HG03520 (cell line): ENCODE results near the gene MAPKAPK2.

ENCODE experiments used
- ATAC-seq: cut with Tn5 transposase; IDR thresholded peaks from one replicate; pipeline ENCODE4 v1.9.1; 2021; ENCODE audit warnings: mild to moderate bottlenecking, moderate library complexity; ENCODE audit not compliant: unreplicated experiment

The MAPKAPK2 gene

DNA sequence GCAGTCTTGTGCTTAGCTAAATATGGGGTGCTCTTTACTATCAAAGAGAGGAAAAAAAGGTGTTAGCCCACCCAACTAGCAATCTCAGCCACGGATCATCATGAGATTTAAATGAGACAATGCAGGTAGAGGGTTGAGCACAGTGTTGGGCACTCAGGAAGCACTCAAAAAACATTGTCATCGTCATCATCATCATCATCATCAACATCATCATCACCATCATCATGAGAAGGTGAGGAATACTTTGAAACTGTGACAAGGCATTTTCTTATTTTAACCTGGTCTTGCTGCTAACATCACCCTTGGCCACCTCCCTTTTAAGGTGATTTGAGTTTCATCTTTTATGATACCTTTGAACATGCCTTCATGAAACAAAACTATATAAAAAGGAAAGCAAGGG lies 3.3 kb upstream of the MAPKAPK2 start:
- no peak for ATAC-seq

DNA sequence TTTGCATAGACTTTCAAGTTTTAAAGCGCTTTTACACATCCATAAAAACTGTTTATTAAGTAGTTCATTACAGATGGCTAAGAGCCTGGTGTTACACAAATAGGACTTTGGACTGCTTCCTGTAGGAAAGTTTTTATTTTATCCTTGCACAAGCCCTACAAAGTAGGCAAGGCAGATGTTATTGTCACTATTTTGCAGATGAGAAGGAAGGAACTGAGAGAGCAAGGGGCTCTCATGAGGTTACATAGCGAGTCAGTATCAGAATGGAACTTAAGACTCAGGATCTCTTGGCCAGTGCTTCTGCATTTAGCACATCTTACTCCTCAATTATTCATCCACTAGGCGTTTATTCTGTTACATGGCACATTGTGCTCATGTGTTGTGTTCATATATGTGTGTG lies 2.6 kb upstream of the MAPKAPK2 start:
- ATAC-seq = no peak

DNA sequence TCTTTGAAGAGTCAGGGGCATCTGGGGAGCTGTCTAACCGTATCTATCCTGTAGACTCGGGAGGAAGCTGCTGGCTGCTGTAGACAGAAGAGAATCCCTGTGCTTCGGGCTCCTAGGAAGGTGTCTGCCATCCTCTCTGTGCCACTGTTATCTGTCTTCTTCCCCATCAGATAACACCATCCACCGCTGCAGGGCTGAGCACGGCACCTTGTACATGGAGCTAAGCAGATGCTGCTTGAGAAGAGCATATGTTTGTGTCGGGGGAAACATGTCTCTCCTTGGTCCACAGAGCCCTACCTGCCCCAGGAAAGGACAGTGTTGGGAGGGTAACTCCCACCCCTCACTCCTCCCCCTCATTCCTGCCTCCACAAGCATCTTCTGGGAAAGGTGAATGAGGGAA lies 1.4 kb upstream of the MAPKAPK2 start:
- ATAC-seq = no peak

DNA sequence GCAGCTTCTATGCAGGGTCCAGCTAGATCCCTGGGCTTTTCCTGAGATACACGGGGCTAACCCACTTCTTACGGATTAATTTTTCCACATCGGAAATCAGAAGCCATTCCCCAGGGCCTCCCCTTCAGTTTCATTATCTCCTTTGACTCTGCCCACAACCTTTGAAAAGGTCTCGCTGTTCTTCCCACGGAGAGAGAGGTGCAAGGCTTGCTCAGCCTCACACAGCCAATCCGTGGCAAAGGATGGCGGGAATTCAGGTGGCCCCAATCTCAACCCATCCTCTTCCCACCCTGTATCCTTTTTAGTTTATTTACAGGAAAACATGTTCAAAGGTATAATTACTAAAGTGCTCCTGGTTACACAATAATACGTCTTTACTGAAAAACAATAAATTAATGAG lies 702 bp upstream of the MAPKAPK2 start:
- no peak for ATAC-seq

DNA sequence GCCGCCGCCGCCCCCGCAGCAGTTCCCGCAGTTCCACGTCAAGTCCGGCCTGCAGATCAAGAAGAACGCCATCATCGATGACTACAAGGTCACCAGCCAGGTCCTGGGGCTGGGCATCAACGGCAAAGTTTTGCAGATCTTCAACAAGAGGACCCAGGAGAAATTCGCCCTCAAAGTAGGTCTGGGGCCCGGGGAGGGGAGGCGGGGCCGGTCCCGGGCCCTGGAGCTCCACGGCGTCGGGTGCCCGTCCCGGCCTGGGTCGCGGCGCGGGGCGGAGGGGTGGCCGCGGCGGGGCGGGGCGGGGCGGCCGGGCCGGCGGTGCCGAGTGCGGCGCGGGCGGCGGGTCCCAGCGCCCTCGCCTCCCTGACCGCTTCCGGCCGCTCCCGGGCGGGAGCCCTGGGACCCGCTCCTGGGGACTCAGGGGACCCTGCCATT lies 646 bp downstream of the MAPKAPK2 start:
- no peak for ATAC-seq

DNA sequence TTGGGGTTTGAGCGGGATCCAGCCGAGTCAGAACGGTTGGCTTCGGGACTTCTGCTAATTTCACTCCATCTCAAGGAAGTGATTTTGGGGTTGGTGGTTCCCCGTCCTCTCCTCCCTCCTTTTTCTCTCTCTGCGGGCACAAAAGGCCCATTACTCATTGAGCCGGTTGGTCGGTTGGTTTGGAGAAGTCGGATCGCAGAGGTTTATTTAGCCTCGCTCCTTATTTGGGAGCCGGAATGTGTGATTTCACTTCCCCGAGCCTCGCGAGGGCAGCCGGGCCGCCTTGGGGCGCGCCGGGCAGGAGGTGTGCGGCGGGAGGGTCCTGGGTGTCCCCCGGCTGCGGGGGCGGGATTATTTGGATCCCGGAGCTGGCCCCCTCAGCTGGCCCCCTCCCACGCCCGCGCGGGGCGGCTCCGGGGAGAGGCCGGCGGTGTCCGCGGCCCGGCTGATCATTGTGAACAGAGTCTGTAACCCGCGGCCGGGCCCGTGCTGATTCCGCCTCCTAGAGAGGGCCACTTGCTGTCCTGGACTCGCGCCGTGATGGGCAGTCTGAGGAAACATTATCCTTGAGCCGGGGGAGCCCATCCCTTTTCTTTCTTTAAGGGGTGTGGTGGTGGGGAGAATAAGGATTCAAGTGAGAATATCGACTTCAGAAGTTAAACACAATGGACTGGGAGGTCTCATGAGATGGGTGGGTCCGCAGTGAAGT lies 1.2 kb downstream of the MAPKAPK2 start:
- ATAC-seq = no peak

DNA sequence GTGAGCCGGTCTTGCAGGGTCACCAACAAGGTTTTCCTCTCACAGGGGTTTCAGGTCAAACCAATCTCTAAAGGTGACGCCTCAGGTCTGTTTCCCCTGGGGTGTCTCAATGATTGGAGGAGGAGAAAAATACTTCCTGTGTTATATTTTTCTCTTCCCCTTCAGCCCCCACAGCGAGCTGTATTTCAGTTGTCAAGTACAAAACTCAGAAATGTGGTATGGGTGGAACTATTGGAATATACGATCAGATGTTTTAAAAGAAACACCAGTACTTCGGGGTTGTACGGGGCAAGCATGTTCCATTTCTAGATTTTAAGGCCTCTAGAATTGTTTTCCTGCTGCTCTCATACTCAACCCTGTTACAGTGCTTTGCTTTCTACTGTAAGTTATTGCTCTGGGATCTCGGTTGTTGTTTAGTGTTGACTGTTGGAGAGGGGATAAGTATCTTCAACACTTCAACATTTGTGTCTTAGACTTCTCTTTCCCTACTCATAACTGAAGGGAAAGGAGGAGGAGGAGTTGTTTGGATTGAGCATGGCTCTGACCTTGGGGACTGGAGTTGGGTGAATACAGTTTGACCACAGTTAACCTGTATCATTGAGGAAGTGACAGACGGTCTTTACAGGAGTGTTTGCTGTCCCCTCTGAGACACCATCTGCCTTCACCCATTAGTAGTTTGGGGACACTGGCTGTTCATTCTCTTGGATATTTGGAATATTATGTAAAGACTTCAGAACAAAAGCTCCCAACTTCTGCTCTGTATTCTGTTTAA lies 2.0 kb downstream of the MAPKAPK2 start:
- no peak for ATAC-seq

DNA sequence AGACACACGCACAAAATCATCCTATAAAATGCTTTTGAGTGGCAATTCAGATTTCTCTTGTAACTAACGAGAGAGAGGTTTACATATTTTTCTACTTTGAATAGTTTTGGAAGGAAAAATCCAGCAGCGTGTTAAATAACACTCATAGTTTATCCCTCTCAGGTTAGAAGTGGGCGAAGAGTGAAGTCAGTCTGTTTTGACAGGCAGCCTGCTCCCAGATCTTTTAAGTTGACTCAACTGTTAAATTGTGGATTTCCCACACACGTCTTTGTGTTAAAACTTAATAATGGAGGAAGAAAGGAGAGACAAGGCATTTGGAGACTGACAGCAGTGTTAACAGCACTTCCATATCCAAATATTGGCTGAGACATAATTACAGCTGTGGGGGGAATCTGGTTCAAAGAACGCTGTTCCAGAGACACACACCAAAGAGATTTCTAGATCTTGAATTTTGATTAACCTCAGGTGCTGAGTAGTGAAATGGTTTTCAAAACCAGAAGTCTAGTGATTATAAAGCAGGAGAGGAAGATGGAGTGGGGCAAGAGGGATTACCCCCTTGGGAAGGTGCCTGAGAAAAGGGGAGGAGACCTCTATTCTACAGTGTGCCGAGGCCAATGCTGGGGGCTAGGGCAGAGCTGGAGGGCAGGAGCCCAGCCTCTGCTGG lies 2.7 kb downstream of the MAPKAPK2 start:
- ATAC-seq = no peak

DNA sequence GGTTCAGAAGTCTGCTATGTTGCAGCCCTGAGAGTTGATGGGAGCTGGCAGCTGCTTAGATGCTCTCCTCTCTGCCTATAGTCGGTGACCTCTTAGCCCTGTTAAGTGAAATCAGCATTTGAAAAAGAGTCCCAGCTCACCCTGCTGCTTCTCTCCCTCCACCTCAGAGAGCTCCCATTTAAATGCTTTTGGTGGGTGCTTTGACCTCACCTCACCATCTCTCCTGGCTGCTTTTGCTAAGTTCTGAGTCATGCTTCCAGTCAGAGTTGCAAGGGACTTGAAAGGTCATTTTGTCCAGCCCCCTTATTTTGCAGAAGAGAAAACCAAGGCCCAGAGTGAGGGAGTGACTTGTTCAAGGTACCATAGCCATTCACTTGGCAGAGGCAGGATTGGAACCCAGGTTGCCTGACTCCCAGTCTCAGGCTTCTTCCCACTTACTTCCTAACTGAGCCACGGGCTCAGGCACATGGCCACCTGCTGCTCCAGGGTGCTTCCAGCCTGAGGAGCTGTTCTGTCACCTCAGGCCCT lies 3.3 kb downstream of the MAPKAPK2 start:
- ATAC-seq = no peak

DNA sequence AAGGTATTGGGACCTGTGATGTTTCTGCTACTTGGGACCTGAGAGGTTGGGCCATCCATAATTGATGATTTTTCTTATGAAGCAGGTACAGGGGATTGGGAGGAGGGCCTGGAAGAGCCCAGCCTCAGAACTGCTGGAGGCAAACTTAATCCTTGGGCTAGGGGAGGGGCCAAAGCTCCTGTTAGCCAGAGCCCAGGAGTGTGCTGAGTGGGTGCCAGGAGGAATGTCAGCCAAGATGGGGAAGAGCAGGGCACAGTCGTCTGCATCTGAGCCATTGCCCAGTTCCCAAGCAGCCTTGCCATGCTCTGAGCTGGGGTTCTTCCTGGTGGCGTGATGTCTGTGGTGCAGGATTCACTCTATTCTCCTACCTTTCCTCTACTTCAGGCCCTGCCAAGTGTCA lies 5.8 kb downstream of the MAPKAPK2 start:
- no peak for ATAC-seq

DNA sequence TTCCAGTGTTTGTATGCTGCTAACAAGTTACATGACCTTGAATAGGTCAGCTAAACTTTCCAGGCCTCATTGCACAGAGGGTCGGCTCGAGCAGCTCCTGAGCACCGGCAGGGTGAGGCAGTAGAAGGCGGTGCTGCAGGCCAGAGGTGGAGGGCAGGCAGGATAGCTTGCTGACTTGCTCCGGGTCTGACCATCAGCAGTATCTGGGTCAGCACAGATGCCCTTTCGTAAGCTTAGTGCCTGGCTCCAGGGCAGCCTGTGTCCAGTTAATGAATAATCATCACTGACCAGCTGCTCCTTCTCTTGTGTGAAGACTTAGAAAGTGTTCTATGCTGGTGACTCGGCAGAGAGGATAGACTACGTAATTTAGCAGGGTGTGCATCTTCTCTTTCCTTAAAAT lies 6.9 kb downstream of the MAPKAPK2 start:
- no peak for ATAC-seq

DNA sequence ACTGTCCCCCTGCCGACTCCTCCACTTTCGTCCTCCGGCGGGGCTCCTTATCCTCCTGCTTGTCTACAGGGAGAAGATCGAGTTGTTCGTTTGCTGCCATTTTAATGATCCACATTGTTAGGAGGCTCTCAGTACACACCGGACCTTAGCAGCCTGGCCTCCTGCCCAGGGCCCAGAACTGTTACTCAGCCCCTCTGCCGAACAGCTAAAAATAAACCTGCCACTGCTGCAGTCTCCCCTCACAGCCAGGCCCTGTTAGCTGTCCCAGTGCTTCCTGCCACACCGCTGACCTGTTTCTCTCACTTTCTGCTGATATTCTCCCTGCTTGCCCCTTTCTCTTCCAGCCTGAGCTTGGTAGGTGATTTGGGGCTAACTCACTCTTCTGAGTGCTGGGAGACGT lies 8.3 kb downstream of the MAPKAPK2 start:
- ATAC-seq = no peak

DNA sequence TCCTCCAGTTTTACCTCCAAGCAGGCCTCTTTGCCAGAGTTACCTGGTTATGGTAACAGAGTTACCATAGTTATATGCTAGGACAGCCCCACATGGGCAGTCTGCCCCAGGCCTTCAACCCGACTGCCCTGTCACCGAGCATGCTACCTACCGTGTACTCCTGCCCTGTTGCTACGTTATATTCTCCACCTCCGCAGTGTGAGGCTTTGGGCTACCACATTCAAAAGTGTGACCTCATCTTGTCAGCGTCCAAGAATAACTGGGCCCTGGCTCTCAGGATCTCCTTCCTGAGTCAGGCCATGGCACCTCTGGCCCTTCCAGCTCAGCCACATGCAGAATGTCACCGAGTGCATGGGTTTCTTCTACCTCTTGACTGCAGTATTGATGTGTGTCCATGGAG lies 8.9 kb downstream of the MAPKAPK2 start:
- ATAC-seq = no peak

DNA sequence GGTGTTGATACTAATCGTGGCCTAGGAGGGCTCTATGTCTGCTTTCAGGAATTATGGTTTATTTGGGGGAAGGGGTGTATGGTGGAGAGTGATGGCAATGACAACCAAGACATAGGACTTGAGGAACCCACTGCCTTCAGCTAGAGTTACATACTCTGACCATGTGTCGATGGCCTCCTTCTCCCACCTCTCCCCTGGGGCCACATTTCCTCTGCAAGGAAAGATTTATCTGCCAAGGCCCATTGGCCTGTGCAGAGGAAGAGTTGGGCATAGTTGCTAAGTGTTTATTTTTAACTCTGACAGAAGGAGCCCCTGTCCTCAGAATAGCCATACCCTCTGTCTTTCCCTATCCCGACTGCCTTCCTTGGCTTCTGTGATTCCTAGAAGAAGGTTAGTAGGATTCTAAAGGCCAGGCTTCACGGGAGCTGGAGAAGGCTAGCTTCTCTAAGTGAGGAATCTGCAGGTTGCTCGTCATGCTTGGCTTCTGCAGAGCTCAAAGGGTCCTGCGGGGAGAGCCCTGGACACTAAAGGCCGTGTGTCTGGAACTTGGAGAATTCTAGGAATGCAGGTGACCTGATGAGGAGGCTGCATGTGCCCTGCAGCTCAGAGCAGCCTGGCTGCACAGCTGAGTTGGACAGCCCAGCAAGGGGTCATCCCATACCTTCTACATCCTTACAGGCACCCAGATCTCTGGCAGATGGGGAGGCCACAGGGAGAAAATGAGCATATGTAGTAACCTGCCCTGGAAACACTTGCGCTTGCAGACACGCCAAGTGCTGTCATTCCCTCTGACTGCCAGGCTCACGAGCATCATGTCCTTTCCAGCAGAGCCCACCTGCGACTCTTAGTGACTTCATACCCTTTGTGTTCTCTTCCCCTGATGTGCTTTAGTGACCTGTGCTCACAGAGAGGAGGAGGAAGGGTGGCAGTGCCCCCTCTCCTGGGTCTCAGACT lies 9.7 kb downstream of the MAPKAPK2 start:
- ATAC-seq = no peak

DNA sequence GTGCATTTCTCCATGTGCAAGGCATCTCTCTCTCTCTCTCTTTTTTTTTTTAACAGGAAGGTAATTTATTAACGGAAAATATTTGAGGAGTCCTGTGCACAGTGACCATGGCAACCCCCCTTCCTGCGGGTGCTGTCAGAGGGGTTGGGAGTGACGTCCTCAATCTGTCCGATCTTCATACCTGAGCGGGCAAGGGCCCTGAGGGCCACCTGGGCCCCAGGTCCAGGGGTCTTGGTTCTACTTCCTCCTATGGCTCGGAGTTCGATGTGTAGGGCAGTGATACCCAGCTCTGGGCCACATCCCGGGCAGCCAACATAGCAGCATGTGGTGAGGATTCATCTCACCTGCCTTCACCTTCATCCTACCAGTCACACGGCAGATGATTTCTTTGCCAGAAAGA lies 11.0 kb downstream of the MAPKAPK2 start:
- no peak for ATAC-seq

DNA sequence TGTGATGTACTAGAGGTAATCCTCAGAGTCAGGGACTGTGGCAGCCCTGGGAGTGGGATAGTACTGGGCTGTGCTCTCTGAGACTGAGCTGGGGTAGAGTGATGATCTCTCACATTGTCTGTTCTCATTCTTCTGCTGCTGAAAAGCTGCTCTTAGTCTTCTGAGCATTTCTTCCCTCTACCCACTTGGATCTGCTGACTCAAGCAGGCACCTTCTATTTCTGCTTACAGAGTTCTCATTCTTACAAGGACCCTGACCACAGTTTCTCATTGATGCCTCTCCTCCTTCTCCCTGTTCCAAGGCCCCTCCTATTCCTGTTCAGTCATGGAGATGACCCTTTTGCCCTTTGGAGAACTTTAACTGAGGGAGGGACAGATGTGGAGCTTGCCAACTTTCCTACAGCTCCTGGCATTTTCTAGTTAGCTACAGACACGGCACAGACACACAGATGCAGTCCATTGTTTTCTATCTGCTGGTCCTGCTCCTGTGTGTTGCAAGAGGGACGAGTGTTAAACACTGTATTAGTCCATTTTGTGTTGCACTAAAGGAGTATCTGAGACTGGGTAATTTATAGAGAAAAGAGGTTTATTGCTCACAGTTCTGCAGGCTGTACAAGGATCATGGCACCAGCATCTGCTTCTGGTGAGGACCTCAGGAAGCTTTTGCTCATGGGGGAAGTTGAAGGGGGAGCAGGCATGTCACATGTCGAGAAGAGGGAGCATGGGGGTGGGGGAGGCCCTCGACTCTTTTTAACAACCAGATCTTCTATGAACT lies 12.3 kb downstream of the MAPKAPK2 start:
- no peak for ATAC-seq

DNA sequence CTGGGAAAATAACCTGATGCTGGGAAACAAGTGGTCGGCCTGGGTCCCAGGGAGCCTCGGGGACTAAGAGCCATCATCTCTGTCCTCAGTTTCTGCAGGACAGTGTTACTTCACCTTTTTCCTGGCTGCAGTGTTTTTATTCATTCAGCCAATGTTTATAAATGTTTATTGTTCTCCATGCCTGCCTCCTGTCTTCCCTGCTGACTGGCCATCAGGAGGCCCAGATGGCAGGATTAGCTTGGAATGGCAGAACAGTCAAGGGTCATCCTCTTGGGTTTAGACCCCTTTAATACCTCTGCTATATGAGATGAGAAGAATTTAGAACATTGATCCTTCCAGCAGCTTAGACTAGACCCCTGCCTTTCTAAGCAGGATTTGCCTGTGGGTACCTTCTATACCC lies 13.3 kb downstream of the MAPKAPK2 start:
- ATAC-seq = no peak

DNA sequence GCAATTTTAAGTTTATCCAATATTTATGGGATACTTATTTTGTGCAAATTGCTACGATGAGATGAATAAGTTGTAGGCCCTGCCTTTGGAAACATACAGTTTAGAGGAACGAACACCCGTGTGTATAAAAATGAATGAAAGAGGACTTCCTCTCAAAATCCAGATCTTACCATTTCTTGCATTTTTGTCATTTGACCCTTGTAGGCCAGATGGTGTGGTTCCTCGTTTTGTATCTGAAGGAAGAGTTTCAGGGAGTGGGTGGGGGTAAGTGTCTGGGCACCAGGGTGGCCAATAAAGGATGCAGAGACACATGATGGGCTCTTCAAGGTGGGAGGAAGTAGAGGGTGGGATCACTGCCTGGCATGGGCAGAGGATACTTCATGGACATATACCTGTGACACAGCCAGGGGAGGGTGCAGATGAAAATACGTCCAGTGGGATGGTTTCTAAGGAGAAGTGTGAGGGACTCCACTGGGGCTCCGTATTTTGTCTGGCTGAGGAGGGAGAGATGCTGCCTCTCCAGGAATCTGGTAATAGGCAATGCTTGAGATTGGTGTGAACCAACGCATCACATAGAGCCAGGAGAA lies 14.4 kb downstream of the MAPKAPK2 start:
- ATAC-seq = no peak

DNA sequence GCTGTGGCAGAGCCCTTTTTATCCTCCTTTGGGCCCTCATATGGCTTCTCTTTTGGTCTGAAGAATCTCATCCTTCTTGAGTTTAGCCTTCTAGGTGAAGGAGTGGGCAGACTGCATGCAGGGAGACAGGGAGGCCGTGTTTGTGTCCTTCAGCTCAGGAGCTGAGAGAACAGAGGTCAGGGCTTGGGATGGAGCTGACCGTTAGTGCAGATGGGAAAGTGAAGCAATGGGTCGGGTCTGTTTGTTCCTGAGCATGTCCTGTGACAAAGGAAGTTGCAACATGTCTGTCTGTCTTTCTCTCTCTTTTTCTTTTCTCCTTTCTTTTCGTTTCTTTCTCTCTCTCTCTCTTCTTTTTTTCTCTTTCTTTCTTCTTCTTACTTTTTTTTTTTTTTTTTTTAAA lies 14.9 kb downstream of the MAPKAPK2 start:
- ATAC-seq = no peak
